Activated CD8-positive, alpha-beta memory T cell treated with anti-CD3 and anti-CD28 coated beads for 24 hours (primary cell): ENCODE results near the gene CARM1.
"Not testable (repeated sequence)": the region's sequence is repeated elsewhere in the genome, so short reads cannot be mapped to it uniquely, and the experiment has no call there.

Experiments
- DNase-seq: peaks from one replicate; pipeline ENCODE4 v3.0.0-alpha.2; 2020

The CARM1 gene

GRCh38 chr19:10876459-10877240 lies 5.3 kb downstream of the CARM1 start:
- DNase-seq, result no peak

- DNase-seq, result not testable (repeated sequence)
These were observed 6.3 kb downstream of the CARM1 start for GRCh38 chr19:10877608-10878007.

- no peak for DNase-seq
These were observed 6.9 kb downstream of the CARM1 start for GRCh38 chr19:10878253-10878652.

- DNase-seq, result no peak
These were observed 10.2 kb downstream of the CARM1 start for GRCh38 chr19:10881403-10882107.

GRCh38 chr19:10882108-10882457 lies 10.7 kb downstream of the CARM1 start:
- no peak for DNase-seq

GRCh38 chr19:10884274-10884673 lies 12.9 kb downstream of the CARM1 start:
- no peak for DNase-seq

GRCh38 chr19:10885201-10886169 lies 14.1 kb downstream of the CARM1 start:
- DNase-seq, result no peak

GRCh38 chr19:10887616-10888367 lies 16.4 kb downstream of the CARM1 start:
- DNase-seq, result no peak

- DNase-seq, result no peak
These were observed 17.1 kb downstream of the CARM1 start for GRCh38 chr19:10888421-10888866.

GRCh38 chr19:10889880-10890279 lies 18.5 kb downstream of the CARM1 start:
- DNase-seq, result no peak

GRCh38 chr19:10891405-10892086 lies 20.2 kb downstream of the CARM1 start:
- no peak for DNase-seq

GRCh38 chr19:10892256-10892655 lies 20.9 kb downstream of the CARM1 start:
- DNase-seq, result no peak

GRCh38 chr19:10894911-10895213 lies 23.5 kb downstream of the CARM1 start:
- DNase-seq, result no peak

GRCh38 chr19:10895363-10895762 lies 24.0 kb downstream of the CARM1 start:
- DNase-seq, result no peak

GRCh38 chr19:10895920-10896319 lies 24.6 kb downstream of the CARM1 start:
- DNase-seq, result no peak

- DNase-seq, result no peak
These were observed 25.6 kb downstream of the CARM1 start for GRCh38 chr19:10896851-10897526.

GRCh38 chr19:10898633-10899032 lies 27.3 kb downstream of the CARM1 start:
- DNase-seq, result no peak

- no peak for DNase-seq
These were observed 27.8 kb downstream of the CARM1 start for GRCh38 chr19:10899151-10899653.

- DNase-seq, result no peak
These were observed 36.6 kb downstream of the CARM1 start for GRCh38 chr19:10907925-10908324.

GRCh38 chr19:10908380-10908960 lies 37.1 kb downstream of the CARM1 start:
- DNase-seq, result no peak
